Stimulated activated CD8-positive, alpha-beta memory T cell treated with anti-CD3 and anti-CD28 coated beads, Interleukin-12 subunit alpha, Interleukin-12 subunit beta, amount 100 ng/mL, for 24 hours (primary cell): ENCODE results near the gene LITAFD.
"Not testable (repeated sequence)": the region's sequence is repeated elsewhere in the genome, so short reads cannot be mapped to it uniquely, and the experiment has no call there.

Source experiments
- DNase-seq: peaks from one replicate; pipeline ENCODE4 v3.0.0-alpha.2; 2020; ENCODE audit errors: extremely low read depth

The LITAFD gene

DNA sequence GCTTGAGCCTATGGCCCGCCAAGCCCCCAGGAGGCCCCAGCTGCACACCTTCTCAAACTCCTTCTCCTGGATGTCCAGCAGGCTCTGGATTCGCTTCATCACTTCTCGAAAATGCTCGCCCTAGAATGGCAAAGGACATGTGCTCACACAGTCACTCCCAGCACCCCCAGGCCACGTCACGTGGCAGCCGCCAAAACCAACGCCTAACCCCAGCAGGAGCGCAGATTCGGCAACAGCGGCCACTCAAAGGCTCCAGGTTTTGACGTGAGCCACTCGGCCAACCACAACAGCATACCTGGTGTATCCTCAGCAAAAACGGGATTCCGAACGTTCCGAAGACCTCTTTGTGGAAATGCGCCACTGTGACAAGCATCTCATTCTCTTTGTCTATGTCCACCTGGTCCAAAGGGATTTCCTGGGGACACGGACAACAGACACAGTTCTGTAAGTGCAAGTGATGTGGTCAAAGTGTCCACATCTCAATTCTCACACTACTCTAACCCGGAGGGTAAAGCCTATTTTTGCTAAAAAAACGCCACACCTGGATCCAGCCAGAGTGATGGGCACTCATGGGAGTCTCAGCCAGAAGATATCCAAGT lies 12.7 kb downstream of the LITAFD start:
- DNase-seq: no peak

DNA sequence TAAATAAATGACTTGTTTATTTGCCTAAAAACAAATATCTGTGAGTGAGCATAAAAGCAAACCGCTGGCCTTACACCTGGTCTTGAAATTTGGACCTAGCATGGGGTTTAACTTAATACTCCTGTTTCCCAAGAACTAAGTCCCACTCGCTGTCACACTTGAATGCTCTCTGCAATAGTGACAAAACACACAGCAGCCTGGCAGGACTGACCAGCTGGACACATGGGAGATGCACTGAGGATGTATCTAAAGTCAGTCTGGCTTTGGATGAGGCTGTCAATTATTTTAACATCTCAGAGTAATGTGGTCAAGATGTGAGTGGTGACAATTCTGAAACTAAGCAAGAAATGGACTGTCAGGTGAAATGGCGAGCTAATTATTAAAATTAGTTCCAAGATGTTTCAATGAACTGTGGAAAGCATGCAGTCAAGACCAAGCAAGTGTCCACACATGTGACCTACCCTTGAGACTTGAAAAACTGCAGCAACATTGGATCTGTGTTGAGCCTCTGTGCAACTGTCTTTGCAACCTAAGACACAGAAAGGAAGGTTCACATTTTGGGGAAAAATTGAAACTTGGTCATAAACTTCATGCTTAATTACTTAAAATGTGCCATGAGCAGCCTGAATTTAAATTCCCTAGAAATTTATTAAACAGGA lies 16.6 kb downstream of the LITAFD start:
- no peak for DNase-seq

DNA sequence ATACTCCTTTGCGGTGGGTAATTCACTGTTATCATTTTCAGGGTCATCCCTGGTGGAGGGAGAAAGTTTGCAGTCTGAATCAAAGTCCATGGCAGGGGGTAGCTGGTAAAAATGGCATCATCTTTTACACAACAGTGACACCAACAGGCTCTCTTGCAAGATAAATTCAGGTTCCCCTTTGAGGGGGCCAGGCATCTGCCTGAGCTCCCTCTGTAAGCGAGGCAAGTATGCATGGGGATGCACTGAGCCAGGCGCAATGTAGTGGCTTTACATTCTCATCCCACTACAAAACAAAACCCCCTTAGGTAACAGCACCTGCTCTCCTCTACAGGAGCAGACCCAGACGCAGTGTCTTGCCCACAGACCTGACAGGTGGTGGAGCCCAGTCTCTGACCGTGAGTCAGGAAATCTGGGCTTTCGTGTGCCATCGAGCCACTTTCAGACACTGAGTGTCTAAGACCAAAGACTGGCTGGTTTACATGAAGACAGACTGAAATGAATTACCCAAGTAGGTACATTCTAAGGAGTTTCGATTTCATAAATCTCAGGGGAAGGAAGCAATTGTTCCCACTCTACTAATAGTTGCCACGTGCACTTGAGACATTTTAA lies 17.7 kb downstream of the LITAFD start:
- DNase-seq: no peak

DNA sequence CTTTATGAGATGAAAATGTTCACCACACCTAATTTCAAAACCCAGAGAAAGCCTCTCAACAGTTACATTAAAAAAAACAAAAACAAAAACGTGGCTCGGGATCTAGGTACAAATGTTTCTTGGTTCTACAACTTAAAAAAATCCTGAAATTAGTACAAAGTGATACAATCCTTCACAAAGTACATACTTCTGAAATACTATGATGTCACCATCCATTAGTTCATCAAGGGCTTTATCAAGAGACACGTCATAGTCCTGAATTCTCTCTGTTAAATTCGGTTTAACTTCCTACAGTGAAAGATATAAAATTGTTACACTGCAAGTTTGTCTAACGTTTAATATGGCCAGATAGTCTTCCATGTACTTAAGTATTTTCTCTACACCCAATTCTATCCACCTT lies 18.2 kb downstream of the LITAFD start:
- DNase-seq: no peak

DNA sequence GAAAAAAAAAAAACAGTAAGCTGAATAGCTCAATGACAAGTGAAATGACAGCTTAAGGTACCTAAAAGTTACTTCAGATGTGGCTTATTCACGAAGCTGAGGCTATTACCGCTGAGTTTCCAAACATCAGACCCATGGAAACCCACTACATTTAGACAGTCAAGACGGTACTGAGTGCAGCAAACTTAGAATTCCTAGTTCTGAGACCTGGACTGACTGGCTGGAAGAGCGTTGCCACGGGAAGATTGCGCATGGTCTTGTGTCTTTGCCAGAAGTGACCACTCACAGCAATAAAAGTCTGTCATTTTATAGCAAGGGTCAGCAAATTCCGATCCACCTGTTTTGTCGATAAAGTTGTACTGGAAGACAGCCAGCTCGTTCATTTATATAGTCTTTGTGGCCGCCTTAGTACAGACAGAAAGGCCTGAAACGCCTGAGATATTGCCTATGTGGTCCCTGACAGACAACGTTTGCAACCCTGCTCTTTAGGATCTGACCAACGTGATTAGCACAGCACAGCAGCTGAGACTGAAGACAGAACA lies 19.2 kb downstream of the LITAFD start:
- no peak for DNase-seq

DNA sequence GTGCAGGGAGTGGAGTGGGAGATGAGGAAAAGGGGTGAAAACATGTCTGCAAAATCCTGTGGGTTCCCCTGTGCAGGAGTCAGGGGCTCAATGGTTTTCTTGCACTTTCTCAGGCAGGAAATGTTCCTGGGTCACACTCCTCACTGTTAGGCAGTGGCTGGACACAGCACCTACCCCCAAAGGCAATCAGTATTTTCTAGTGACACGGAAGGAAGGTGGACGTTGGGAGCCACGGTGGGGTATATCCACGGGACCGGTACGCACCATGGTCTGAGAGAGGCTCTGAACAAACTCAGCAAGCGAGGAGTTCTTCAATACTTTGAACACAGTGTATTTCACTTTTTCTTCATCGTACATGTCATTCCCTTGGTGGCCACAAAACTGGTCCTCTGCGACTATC lies 20.9 kb downstream of the LITAFD start:
- no peak for DNase-seq

DNA sequence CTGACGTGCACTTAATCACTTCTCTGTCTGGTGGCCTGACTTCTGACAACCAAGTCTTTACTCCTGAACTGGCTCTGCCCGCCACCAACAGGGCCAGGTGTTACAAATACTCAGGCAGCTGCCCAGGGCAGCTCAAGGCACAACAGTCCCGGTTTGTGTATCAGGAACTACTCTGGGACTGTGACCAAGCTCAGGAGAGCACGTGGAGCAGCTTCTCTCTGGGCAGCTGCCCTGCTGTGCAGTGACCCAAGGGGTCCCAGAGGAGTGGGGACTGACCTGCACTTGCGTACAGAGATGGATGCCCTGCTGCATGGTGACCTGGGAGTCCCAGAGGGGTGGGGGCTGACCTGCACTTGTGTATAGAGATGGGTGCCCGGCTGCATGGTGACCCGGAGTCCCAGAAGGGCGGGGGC lies 21.9 kb downstream of the LITAFD start:
- no peak for DNase-seq

DNA sequence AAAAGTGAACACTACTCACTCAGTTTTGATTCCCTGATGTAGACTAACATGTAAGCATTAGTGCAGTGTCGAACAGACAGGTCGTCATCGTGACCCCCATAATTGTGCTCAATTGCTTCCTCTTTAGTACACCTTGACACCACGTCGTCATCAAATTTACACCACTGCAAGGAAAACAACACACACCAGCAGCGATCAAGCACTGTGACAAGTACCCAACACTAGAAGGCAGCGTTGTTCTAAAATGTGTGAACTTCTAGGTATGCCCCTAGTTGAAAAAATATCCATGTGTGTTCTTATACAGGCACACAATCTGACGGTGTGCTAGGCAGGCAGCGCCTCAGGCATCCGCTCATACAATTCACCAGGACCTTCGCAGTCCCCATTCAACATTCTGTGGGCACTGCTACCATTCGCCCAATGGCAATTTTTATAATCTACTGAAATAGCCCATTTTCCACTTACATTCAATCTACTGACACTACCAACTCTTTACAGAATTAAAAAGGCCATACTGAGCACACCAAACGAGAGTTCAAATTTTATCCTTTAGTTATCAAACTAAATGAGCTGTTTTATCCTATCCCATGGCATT lies 23.1 kb downstream of the LITAFD start:
- DNase-seq: no peak

DNA sequence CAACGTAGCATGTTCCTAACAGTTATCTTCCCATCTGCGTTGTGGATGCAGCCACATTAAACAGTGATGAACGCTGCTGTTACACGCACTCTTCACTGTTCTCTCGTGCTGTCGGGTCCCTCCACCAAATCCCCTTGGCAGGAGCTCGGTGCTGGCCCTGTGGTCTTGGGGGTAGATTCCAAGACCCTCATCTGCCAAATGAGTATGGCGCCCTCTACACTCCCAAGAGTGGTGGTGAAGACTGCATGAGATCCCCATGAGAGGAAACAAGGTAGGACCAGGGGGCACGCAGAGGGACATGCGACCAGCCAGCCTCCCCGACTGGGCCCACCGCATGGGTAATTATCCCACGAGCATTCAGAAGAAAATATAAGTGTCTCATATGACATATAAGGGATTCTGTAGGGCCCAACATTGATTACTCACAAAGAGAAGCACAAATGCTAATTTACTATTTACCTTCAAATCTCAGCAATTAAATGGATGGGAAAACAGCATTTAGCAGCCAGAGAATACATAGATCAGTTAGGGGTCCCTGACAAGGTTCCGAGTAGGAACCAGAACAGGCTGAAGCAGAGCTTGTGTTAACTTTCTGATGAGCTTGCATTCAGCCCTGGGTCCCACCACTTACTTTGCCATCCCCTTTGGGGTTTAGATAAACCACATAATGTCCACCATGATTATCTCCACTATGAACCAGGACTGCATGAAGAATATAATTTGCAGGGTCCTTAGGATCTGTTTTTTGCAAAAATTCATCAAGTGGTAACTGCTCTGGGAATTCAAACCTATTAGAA lies 23.8 kb downstream of the LITAFD start:
- DNase-seq: no peak

DNA sequence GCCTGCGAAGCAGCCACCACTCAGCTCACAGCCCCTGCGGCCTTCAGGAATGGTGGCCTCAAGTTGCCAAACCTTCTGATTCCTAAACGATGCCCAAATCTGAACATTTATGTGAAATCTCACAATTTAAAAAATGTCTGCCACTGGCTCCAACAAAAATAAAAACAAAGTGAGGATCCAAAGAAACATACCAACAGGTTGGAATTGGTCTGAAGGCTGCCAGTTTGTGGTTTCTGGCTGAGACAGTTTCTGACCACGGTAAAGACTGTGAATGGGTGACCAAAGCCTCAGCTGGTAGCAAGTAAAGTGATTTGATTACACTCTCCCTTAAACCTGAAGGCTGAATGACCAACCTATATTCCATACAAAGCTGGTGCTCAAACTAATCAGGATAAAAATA lies 24.9 kb downstream of the LITAFD start:
- no peak for DNase-seq

DNA sequence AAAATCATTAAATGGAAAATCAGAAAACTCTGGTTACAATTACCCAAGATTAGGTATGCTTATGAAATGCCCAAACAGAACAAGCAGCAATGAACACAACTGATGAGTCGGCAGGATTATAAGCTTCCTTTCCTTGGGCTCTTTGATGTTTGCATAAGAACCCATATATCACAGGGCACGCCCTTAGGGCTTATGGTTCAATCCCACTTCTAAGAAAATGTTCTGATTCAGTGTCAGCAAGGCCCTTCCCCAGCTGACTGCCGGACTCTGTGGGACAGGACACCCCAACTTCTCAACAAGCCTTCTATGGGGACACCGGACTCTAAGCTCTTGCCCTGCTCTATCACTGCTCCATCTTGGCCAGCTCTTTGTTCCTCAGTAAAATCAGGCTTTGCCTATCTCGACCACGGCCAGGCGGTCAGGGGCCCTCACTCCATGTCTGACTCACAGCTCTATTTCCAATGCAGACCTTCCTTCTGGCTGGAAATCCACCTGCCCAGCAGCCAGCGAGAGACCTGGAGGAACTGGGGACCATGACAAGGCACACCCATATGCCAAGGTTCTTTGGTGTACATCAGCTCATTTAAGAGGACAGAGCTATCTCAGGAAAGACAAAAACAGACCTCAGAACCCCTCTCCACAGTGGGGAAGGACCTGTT lies 26.8 kb downstream of the LITAFD start:
- no peak for DNase-seq

DNA sequence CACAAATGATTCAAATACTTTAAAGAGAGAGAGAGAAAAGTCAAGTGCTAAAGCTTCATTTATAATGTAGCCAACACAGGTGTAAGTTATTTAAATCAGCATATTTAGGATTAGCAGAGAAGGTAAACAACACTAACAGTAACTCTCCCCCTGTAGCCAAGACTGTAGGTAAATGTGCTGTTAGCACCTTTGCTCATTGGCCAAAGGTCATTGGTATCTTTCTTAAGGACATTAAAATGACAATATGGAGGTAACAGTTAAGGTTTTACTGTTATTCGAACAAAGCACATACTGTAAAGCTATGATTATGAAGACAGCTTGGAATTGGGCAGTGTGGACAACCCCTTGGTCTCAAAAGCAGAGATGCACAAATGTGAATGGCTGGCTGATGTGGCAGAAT lies 28.7 kb downstream of the LITAFD start:
- no peak for DNase-seq

DNA sequence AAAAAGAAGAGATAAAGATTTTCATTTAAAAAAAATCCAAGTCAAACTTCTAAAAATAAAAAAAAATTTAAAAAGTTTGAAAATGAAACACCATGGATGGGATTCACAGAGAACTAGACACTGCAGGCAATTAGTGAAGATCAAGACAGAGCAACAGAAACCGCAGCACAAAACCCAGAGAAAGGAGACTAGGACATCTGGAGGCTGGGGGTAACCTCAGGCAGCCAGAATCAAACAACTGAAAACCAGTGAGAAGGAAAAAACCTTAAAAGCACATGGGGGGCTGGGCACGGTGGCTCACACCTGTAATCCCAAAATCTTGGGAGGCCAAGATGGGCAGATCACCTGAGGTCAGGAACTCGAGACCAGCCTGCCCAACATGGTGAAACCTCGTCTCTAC lies 30.6 kb downstream of the LITAFD start:
- no peak for DNase-seq

DNA sequence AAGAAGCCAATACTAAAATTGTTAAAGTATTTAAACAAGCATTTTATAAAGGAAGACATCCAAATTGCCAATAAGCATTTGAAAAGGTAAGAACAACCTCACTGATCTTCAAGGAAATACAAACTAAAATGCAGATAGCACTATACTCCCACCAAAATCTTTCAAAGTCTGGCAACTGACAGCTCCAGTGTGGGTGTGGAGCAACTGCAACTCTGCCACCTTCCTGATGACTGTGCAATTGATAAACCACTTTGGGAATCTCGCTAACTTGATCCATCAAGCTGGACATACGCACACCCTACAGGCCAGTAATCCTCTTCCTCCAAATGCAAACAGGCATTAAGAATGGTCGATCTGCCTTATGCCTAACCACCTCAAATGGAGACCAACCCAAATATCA lies 31.9 kb downstream of the LITAFD start:
- DNase-seq: no peak

DNA sequence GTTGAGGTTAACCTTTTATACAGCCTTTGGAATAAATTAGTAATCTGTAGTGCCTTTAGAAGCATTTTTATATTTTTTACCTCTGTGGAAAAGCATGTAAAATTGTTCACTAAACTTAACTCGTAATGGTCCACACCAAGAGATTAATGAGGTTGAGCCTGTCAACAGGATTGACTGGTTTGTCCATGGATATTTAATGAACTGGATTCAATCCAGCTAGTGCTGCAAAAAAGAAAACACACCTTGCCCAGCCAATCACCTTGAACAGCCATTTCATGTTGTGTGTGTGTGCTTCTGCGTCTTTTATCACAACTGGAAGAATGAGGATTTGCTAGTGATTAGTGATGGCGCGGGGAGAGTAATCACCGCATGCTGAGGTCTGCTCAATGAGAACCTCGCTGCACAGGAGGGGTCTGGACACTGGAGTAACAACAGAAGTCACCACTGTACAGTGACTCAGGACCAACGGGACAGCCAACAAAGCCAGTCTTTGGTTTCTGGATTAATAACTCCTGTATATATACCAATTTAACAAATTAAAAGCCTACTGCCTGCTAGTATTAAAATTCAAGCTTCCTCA lies 33.7 kb downstream of the LITAFD start:
- DNase-seq: no peak

DNA sequence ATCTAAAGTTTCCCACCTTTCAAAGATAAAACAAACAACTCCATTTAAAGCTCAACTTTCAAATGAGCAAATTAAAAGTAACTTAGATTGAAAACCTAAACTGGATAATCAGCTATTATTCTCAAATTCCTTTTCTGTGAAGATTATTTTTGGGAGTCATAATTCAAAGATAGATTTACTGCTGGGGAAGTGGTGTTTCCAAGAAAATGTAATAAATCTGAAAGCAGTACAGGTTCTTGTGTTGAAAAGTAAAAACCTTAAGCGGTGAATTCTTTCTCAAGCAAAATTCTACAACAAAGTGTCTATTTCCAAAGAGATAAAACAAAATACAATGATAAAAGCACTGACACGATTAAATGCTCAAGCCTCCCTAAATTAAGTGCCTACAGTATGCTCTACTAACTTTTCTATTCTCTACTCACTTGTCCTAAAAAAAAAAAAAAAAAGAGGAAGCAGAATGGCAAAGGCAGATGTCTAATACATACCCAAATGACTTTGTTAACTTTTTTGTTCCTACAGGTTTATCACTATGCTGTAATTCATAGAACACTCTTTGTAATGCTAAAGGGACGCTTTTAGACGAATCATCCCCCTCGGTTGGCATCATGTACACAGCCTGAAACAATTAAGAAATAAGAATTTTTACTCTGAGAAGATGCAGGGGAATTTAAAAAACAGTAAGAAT lies 34.5 kb downstream of the LITAFD start:
- no peak for DNase-seq

DNA sequence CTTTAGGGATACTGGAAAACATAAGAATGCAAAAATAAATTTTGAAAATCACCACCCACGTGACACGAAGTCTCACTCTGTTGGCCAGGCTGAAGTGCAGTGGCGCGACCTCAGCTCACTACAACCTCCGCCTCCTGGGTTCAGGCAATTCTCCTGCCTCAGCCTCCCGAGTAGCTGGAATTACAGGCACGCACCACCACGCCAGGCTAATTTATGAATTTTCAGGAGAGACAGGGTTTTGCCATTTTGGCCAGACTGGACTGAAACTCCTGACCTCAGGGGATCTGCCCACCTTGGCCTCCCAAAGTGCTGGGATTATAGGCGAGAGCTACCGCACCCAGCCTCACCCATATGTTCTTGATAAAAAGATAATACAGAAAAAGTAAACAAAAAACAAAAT lies 35.2 kb downstream of the LITAFD start:
- DNase-seq: not testable (repeated sequence)

DNA sequence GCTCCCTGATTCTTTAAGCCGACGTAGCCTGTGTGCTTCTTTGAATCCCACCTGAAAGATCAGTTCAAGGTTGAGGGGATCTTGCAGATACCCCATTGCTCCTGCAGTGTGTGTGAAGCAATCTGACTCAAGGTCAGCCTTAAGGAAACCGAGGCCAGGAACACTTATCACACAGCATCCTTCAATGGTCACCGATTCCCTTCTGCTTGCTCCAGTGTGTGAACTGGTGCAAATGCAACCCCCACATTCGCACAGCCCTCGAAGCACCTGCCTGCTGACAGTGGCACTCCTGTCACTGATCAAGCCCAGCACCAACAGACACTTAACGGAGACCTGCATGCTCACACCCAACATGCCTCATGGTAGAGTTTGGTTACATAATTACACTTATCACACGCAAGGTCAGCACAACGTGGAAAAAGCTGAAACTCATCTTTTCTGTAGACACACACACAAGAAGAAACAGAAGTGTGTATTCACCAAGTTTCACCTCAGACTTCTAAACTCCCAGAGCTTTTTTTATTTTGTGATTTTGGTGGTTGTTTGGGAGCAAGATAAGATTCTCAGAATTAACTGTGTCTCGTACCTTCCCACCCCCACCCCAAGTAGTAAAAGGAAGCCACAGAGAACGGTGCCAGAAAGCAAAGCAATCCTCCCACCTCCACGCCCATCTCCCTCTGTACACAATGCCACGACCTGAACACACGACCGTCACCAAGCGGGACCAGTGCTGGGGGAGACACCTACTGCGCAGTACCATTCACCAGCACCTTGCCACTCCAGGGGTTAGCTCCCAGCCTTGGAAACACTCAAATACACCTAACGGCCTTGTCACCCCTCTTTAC lies 37.2 kb downstream of the LITAFD start:
- no peak for DNase-seq

DNA sequence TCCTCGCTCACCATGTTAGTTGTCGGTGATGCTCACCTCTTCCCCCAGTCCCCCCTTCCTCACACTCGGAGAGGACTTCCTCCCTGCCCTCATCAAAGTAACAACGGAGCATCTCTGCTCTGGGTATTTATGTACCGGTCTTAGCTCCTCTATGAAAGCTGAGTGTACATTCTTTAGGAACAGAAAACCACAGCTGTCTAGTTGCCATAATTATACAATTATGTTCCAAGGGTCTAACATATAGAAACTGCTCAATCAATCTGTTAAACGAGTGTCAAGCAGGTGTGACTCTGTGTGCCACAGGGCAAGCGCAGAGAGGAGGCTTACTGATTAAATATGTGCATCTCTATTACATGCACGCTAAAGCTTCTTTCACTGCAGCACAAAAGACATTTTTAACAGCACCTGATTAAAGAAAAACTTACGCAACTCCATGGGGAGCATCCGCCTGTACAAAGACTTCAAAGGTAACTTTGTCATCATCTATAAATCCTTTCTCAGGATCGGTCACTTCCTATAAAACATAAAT lies 37.8 kb downstream of the LITAFD start:
- DNase-seq: no peak
